ENCODE measurements around the gene PINK1. TPM values are rescaled to one million over a fixed set of nuclear protein-coding genes. Genes with fewer than 3 reads are reported as not detected.

The PINK1 gene
- total and polyA plus RNA-seq, 2 donors (not counting 1 experiment from before 2014, with no cell fraction given) = 51.9 to 106 TPM

DNA sequence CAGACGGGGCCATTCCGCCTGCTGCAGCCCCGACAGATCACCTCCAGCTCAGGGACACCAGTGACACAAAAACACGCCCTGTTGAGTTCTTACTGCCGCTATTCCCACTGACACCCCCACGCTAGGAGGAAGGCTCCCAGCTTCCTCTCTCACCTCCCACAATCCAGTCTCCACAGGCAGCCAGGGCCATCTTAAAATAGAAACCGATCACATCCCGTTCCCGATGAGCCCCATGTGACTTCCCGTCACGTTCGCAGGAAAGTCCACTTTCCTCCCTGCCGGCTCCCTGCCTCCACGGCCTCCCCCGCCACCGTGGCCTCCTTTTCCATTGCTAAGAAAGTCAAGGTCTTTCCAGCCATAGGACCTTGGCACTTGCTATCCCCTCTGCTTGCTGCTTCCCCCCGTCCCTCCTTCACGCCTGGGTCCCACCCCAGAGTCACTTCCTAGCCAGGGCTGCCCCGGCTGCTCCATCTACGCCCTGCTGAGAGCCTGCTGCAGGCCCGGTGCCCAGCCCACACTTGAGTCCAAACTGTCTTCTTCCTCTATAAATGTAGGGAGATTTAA, 51.9 kb downstream of the PINK1 start:
- TF ChIP-seq EZH2 (IDR thresholded peaks at IDR 0.05; ENCODE audit: low read length, missing control alignments) = no peak
- TF ChIP-seq, protein P1, sequence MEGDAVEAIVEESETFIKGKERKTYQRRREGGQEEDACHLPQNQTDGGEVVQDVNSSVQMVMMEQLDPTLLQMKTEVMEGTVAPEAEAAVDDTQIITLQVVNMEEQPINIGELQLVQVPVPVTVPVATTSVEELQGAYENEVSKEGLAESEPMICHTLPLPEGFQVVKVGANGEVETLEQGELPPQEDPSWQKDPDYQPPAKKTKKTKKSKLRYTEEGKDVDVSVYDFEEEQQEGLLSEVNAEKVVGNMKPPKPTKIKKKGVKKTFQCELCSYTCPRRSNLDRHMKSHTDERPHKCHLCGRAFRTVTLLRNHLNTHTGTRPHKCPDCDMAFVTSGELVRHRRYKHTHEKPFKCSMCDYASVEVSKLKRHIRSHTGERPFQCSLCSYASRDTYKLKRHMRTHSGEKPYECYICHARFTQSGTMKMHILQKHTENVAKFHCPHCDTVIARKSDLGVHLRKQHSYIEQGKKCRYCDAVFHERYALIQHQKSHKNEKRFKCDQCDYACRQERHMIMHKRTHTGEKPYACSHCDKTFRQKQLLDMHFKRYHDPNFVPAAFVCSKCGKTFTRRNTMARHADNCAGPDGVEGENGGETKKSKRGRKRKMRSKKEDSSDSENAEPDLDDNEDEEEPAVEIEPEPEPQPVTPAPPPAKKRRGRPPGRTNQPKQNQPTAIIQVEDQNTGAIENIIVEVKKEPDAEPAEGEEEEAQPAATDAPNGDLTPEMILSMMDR (conservative IDR thresholded peaks at IDR 0.05 in 1 of 2, IDR thresholded peaks at IDR 0.05 in 1 of 2; ENCODE audit: low read depth in 1 of 2, low read length in 2 of 2) = no peak
- no peaks in the 10 kb centered on the region for H3K4me1 ChIP-seq (ENCODE audit: control insufficient read depth, extremely low read depth, insufficient read depth, low read length)
- H3K36me3 ChIP-seq (ENCODE audit: control insufficient read depth, insufficient read depth, low read length) = no peaks in the 10 kb centered on the region
- H3K27me3 ChIP-seq (ENCODE audit: control insufficient read depth, insufficient read depth, low read length) = no peaks in the 10 kb centered on the region
- H2AFZ ChIP-seq (ENCODE audit: low read length) = peak overlapping the region; percentile 5
- no peaks in the 10 kb centered on the region for H4K20me1 ChIP-seq (ENCODE audit: control insufficient read depth, extremely low read depth, insufficient read depth, low read length)
- no peak overlapping the region for H3K9ac ChIP-seq (ENCODE audit: insufficient read depth, low read length)
- DNase-seq (ENCODE audit: low read depth in 2 of 2) = no peak
- H3K4me2 ChIP-seq (ENCODE audit: extremely low read depth, insufficient read depth, low read length) = no peak overlapping the region
- no peak overlapping the region for H3K4me3 ChIP-seq (replicated peaks in 1 of 4; ENCODE audit: control extremely low read depth in 1 of 4, insufficient read depth in 1 of 4, low read depth in 3 of 4, low read length in 4 of 4)
- H3K9me3 ChIP-seq (ENCODE audit: control insufficient read depth, insufficient read depth, low read depth, low read length) = no peaks in the 10 kb centered on the region
- no peak overlapping the region for H3K27ac ChIP-seq (ENCODE audit: insufficient read depth, low read length)
- no peaks in the 10 kb centered on the region for H3K79me2 ChIP-seq (ENCODE audit: control insufficient read depth, insufficient read depth, low read length)

DNA sequence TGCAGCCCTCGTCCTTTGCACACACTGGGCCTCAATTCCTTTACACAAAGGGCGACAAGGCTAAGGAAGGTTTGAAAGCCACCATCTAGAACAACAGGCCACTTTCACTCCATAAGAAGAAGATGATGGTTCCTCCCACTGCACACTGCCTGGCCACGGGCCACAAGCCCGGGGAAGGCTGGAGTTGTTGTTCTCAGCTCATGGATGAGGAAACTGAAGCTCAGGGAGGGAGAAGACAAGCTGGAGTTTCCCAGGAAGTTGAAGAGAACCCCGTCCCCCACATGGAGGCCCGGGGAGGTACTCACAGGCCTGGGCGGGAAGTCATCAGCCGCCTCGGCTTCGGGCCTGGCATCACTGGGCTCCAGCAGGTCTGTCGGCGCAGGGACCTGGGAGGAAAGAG, 52.5 kb downstream of the PINK1 start:
- no peak for DNase-seq (ENCODE audit: low read depth in 2 of 2)
- no peak overlapping the region for H3K4me3 ChIP-seq (replicated peaks in 1 of 4; ENCODE audit: control extremely low read depth in 1 of 4, insufficient read depth in 1 of 4, low read depth in 3 of 4, low read length in 4 of 4)
- no peaks in the 10 kb centered on the region for H4K20me1 ChIP-seq (ENCODE audit: control insufficient read depth, extremely low read depth, insufficient read depth, low read length)
- no peak overlapping the region for H3K4me2 ChIP-seq (ENCODE audit: extremely low read depth, insufficient read depth, low read length)
- H3K79me2 ChIP-seq (ENCODE audit: control insufficient read depth, insufficient read depth, low read length) = no peaks in the 10 kb centered on the region
- no peaks in the 10 kb centered on the region for H3K4me1 ChIP-seq (ENCODE audit: control insufficient read depth, extremely low read depth, insufficient read depth, low read length)
- no peak overlapping the region for H3K27ac ChIP-seq (ENCODE audit: insufficient read depth, low read length)
- no peaks in the 10 kb centered on the region for H3K27me3 ChIP-seq (ENCODE audit: control insufficient read depth, insufficient read depth, low read length)
- H3K9me3 ChIP-seq (ENCODE audit: control insufficient read depth, insufficient read depth, low read depth, low read length) = no peaks in the 10 kb centered on the region
- H3K9ac ChIP-seq (ENCODE audit: insufficient read depth, low read length) = no peak overlapping the region
- H2AFZ ChIP-seq (ENCODE audit: low read length) = no peak overlapping the region
- TF ChIP-seq EZH2 (IDR thresholded peaks at IDR 0.05; ENCODE audit: low read length, missing control alignments) = no peak
- TF ChIP-seq, protein P1 (conservative IDR thresholded peaks at IDR 0.05 in 1 of 2, IDR thresholded peaks at IDR 0.05 in 1 of 2; ENCODE audit: low read depth in 1 of 2, low read length in 2 of 2) = no peak
- H3K36me3 ChIP-seq (ENCODE audit: control insufficient read depth, insufficient read depth, low read length) = no peaks in the 10 kb centered on the region

DNA sequence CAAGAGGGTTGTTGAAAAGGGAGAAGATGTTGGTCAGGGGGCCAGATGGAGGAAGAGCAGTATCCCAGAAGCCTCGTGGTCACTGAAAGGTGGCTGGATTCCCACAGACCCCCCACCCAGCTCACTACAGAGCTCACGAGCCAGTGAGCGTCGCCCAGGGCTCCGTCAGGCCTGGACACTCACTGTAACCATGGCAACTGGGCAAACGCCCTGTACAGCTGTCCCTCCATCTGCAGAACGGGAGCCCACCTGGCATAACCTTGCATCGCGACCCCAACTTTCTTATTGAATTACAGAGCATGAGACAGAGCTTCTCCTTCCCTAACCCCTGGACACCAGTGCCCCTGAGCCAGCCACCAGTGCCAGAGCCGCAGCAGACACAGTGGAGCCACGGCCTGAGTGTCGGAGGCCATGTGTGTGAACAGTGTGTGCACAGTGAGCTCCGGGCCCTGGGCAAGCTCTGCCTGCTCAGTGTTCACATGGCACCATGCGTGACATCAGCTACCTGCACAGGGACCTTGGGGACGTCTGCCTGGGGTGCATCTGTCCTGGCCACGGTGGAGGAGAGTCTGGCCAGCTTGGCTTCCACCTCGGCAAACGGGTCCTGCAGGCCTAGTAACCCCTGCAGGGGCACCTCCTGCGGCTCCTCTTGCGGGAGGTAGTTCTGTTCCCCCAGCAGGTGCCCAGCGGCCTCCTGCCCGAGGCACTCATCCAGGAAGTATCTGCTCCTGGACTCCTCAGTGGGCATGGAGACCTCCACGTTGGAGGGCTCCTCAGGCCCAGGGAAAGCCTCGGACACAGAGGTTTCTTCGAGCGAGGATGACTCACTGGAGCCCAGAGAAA, 53.8 kb downstream of the PINK1 start:
- no peaks in the 10 kb centered on the region for H3K9me3 ChIP-seq (ENCODE audit: control insufficient read depth, insufficient read depth, low read depth, low read length)
- H3K27ac ChIP-seq (ENCODE audit: insufficient read depth, low read length) = no peak overlapping the region
- H3K27me3 ChIP-seq (ENCODE audit: control insufficient read depth, insufficient read depth, low read length) = no peaks in the 10 kb centered on the region
- H3K79me2 ChIP-seq (ENCODE audit: control insufficient read depth, insufficient read depth, low read length) = no peaks in the 10 kb centered on the region
- no peaks in the 10 kb centered on the region for H3K36me3 ChIP-seq (ENCODE audit: control insufficient read depth, insufficient read depth, low read length)
- TF ChIP-seq, protein P1 (conservative IDR thresholded peaks at IDR 0.05 in 1 of 2, IDR thresholded peaks at IDR 0.05 in 1 of 2; ENCODE audit: low read depth in 1 of 2, low read length in 2 of 2) = no peak
- TF ChIP-seq EZH2 (IDR thresholded peaks at IDR 0.05; ENCODE audit: low read length, missing control alignments) = no peak
- no peak overlapping the region for H2AFZ ChIP-seq (ENCODE audit: low read length)
- no peak overlapping the region for H3K4me3 ChIP-seq (replicated peaks in 1 of 4; ENCODE audit: control extremely low read depth in 1 of 4, insufficient read depth in 1 of 4, low read depth in 3 of 4, low read length in 4 of 4)
- H3K4me1 ChIP-seq (ENCODE audit: control insufficient read depth, extremely low read depth, insufficient read depth, low read length) = no peaks in the 10 kb centered on the region
- H4K20me1 ChIP-seq (ENCODE audit: control insufficient read depth, extremely low read depth, insufficient read depth, low read length) = no peaks in the 10 kb centered on the region
- H3K9ac ChIP-seq (ENCODE audit: insufficient read depth, low read length) = no peak overlapping the region
- DNase-seq (ENCODE audit: low read depth in 2 of 2) = no peak
- no peak overlapping the region for H3K4me2 ChIP-seq (ENCODE audit: extremely low read depth, insufficient read depth, low read length)
